ENCODE results near the gene TMEM132C. TPM values are rescaled to one million over a fixed set of nuclear protein-coding genes. Genes with fewer than 3 reads are reported as not detected.

TMEM132C gene
- polyA plus RNA-seq, 1 experiment = not detected

DNA sequence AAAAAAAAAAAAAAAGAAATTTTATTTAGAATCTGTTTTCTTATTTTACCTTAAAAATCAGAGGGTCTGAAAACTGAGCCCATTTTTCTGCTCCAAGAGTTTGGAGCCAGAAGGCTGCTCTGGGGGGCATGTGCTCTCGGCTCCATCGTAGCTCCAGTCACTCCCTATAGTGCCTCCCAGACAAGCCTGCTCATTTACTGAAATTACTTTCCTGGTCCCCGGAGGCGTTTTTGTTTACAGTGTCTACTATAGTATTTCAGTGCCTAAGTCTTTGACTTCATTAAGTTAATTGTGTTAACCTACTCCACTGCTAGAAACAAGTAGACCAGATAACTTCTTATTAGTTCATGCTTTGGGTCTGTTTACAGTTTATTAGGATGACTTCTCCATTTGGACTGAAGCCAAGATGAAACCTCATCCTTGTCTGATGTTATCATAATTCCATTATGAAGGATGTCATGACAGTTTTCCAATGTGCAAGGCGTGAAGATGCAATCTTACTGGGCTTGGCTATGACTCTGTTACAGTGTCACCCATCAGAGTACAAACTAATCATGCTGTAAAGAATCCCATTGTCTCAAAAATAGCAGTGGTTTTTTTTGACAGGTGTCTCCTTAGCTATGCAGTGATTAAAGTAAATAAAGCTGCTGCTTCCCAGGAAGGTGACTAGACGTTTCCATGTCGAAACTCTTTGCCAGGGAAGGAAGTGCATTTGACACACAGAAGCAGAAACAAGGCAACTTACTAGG is 182.3 kb downstream of the TMEM132C start:
- Histone ChIP-seq H3K27ac (ENCODE audit: low read depth, low read length) (no peak overlapping the region), H3K4me3 (ENCODE audit: low read depth, low read length) (no peak overlapping the region), H3K9me3 (ENCODE audit: control insufficient read depth, insufficient read depth, low read length) (peaks cover 31% of the 10 kb centered on the region), H3K27me3 (ENCODE audit: control insufficient read depth, insufficient read depth, low read length) (no peaks in the 10 kb centered on the region)
- no peak for DNase-seq (ENCODE audit: low read depth, low spot score)
- CTCF ChIA-PET = no interaction called here
- POLR2A ChIA-PET = no interaction called here
- TF ChIP-seq, protein P1, sequence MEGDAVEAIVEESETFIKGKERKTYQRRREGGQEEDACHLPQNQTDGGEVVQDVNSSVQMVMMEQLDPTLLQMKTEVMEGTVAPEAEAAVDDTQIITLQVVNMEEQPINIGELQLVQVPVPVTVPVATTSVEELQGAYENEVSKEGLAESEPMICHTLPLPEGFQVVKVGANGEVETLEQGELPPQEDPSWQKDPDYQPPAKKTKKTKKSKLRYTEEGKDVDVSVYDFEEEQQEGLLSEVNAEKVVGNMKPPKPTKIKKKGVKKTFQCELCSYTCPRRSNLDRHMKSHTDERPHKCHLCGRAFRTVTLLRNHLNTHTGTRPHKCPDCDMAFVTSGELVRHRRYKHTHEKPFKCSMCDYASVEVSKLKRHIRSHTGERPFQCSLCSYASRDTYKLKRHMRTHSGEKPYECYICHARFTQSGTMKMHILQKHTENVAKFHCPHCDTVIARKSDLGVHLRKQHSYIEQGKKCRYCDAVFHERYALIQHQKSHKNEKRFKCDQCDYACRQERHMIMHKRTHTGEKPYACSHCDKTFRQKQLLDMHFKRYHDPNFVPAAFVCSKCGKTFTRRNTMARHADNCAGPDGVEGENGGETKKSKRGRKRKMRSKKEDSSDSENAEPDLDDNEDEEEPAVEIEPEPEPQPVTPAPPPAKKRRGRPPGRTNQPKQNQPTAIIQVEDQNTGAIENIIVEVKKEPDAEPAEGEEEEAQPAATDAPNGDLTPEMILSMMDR (IDR thresholded peaks at IDR 0.05; ENCODE audit: low read depth, low read length) = no peak

DNA sequence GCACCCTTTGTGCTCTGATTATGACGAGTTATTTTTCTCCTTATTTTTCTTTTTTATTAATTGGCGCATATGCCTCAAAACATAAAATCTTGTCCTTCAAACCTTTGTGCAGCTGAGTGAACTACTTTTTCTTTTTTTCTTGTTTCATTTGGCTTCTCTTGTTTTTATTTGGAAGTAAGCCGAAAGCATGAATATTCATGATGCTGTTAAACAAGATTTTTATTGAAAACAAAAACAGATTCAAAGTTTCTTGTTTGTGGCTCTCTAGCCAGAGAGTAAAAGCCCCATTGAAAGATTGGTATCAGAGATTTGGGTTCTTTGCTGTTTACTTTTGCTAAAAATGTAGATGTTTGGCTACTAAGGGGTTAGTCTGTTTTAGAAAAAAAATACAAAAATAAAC is 183.8 kb downstream of the TMEM132C start:
- Histone ChIP-seq H3K27me3 (ENCODE audit: control insufficient read depth, insufficient read depth, low read length) (no peaks in the 10 kb centered on the region), H3K4me3 (ENCODE audit: low read depth, low read length) (no peak overlapping the region), H3K9me3 (ENCODE audit: control insufficient read depth, insufficient read depth, low read length) (peaks cover 35% of the 10 kb centered on the region), H3K27ac (ENCODE audit: low read depth, low read length) (no peak overlapping the region)
- POLR2A ChIA-PET = no interaction called here
- DNase-seq (ENCODE audit: low read depth, low spot score) = no peak
- CTCF ChIA-PET = no interaction called here
- TF ChIP-seq, protein P1 (IDR thresholded peaks at IDR 0.05; ENCODE audit: low read depth, low read length) = no peak

DNA sequence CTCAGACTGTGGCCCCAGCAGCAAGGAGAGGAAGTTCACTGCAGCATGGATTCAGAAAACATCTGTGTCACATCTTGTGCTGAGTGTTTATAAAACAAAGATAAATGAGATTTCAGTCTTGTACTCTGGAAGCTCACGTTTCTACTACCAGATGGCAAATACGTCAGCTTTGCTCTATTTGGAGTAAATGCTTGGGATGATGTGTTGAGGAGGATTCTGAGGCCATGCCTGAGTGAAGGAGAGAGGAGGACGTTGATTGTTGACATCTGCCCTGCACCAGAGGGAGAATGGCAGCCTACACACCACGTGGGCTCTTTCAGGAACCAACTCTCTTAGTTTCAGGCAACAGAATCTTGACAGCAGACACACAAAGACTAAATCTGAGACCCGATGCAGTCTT is 188.9 kb downstream of the TMEM132C start:
- Histone ChIP-seq H3K27me3 (ENCODE audit: control insufficient read depth, insufficient read depth, low read length) (no peaks in the 10 kb centered on the region), H3K9me3 (ENCODE audit: control insufficient read depth, insufficient read depth, low read length) (peaks cover 57% of the 10 kb centered on the region), H3K4me3 (ENCODE audit: low read depth, low read length) (no peak overlapping the region), H3K27ac (ENCODE audit: low read depth, low read length) (no peak overlapping the region)
- DNase-seq (ENCODE audit: low read depth, low spot score) = no peak
- ChIA-PET CTCF (no interaction called here), POLR2A (no interaction called here)
- TF ChIP-seq, protein P1 (IDR thresholded peaks at IDR 0.05; ENCODE audit: low read depth, low read length) = no peak

DNA sequence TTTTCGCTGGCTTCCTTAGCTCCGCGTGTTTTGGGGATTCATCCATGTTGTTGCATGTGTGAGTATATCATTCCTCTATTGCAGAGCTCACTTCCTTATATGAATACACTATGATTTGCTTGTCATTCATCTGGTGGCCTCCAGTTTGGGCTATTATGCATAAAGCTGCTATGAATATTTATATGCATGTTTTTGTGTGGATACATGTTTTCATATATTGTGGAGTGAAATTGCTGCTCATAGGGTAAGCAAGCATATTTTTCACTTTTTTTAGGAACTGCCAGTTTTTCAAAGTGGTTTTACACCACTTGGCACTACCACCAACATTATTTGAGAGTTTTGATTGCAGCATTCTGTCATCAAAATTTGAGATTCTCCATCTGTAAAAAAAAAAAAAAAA is 190.0 kb downstream of the TMEM132C start:
- Histone ChIP-seq H3K9me3 (ENCODE audit: control insufficient read depth, insufficient read depth, low read length) (peaks cover 62% of the 10 kb centered on the region), H3K27ac (ENCODE audit: low read depth, low read length) (no peak overlapping the region), H3K27me3 (ENCODE audit: control insufficient read depth, insufficient read depth, low read length) (no peaks in the 10 kb centered on the region), H3K4me3 (ENCODE audit: low read depth, low read length) (no peak overlapping the region)
- ChIA-PET CTCF (no interaction called here), POLR2A (no interaction called here)
- DNase-seq (ENCODE audit: low read depth, low spot score) = no peak
- TF ChIP-seq, protein P1 (IDR thresholded peaks at IDR 0.05; ENCODE audit: low read depth, low read length) = no peak

DNA sequence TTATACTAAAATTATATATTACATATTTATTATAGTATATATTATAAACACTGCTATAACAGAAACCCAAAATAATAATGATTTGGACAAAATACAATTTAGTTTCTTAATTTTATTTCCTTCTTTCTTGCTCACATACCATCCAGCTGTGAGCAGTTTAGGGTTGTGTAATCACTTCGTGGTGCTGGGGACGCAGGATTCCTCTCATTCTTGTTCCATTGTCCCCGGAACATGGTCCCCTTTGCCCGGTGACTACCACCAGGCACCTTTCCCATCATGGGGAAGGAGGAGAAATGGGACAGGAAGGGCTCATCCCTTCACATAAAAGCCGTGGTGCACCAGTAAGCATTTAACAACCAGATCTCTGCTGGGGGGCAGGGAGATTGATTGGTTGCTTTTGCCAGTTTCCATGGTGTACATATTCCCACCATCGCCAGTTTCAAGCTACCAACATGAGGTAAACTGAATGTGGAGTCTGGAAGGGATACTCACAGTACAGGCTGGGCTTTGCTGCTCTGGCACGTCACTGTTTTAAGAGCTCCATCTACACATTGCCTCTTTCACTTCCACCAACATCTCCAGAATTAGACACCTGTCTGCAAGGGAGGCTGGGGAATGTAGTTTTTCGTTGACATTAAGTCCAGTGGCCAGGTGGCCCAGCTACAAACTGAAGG is 191.5 kb downstream of the TMEM132C start:
- H3K27me3 ChIP-seq (ENCODE audit: control insufficient read depth, insufficient read depth, low read length) = no peaks in the 10 kb centered on the region
- CTCF ChIA-PET = no interaction called here
- H3K9me3 ChIP-seq (ENCODE audit: control insufficient read depth, insufficient read depth, low read length) = peaks cover 59% of the 10 kb centered on the region
- TF ChIP-seq, protein P1 (IDR thresholded peaks at IDR 0.05; ENCODE audit: low read depth, low read length) = no peak
- no peak overlapping the region for H3K4me3 ChIP-seq (ENCODE audit: low read depth, low read length)
- no peak for DNase-seq (ENCODE audit: low read depth, low spot score)
- POLR2A ChIA-PET = no interaction called here
- H3K27ac ChIP-seq (ENCODE audit: low read depth, low read length) = no peak overlapping the region

Measured in AG04450 (cell line).